ENCODE data around the gene ADD2. TPM values are rescaled to one million over a fixed set of nuclear protein-coding genes. Genes with fewer than 3 reads are reported as not detected.

Gene ADD2
- polyA plus RNA-seq, 1 experiment = 0.12 TPM

- H3K27me3 ChIP-seq (ENCODE audit: control insufficient read depth, insufficient read depth, low read length) = peaks cover 9% of the 10 kb centered on the region
- no peak for TF ChIP-seq CTCF (IDR thresholded peaks at IDR 0.05; ENCODE audit: low read depth, low read length)
- CTCF ChIA-PET = interaction anchor here (1.4 kb wide), 1 partner anchor 8 kb away, joined by 4 read pairs; the partner anchor contains the start of gene ADD2
Measured at GRCh38 chr2:70776266-70776665, 8.3 kb upstream of the ADD2 start.

GRCh38 chr2:70775141-70775540 lies 7.1 kb upstream of the ADD2 start:
- ChIA-PET CTCF (no interaction called here), POLR2A (no interaction called here)
- H3K27ac ChIP-seq (ENCODE audit: low read depth, low read length) = no peak overlapping the region
- no peak for TF ChIP-seq CTCF (IDR thresholded peaks at IDR 0.05; ENCODE audit: low read depth, low read length)
- no peak overlapping the region for H3K4me3 ChIP-seq (ENCODE audit: low read depth, low read length)
- peaks cover 5% of the 10 kb centered on the region for H3K27me3 ChIP-seq (ENCODE audit: control insufficient read depth, insufficient read depth, low read length)
- no peaks in the 10 kb centered on the region for H3K9me3 ChIP-seq (ENCODE audit: control insufficient read depth, insufficient read depth, low read length)
- no peak for DNase-seq (ENCODE audit: low read depth, low spot score)

More at GRCh38 chr2:70776266-70776665, 8.3 kb upstream of the ADD2 start:
- Histone ChIP-seq H3K9me3 (ENCODE audit: control insufficient read depth, insufficient read depth, low read length) (no peaks in the 10 kb centered on the region), H3K4me3 (ENCODE audit: low read depth, low read length) (no peak overlapping the region), H3K27ac (ENCODE audit: low read depth, low read length) (no peak overlapping the region)
- POLR2A ChIA-PET = no interaction called here
- DNase-seq (ENCODE audit: low read depth, low spot score) = no peak

GRCh38 chr2:70772486-70773155 lies 4.6 kb upstream of the ADD2 start:
- CTCF ChIA-PET = no interaction called here
- DNase-seq (ENCODE audit: low read depth, low spot score) = no peak
- TF ChIP-seq CTCF (IDR thresholded peaks at IDR 0.05; ENCODE audit: low read depth, low read length) = no peak
- H3K27me3 ChIP-seq (ENCODE audit: control insufficient read depth, insufficient read depth, low read length) = peaks cover 28% of the 10 kb centered on the region
- POLR2A ChIA-PET = no interaction called here
- peaks cover 2% of the 10 kb centered on the region; the same call in 1 of the 2 replicates for H3K9me3 ChIP-seq (ENCODE audit: control insufficient read depth, insufficient read depth, low read length)
- no peak overlapping the region for H3K4me3 ChIP-seq (ENCODE audit: low read depth, low read length)
- no peak overlapping the region for H3K27ac ChIP-seq (ENCODE audit: low read depth, low read length)

- POLR2A ChIA-PET = no interaction called here
- Histone ChIP-seq H3K4me3 (ENCODE audit: low read depth, low read length) (no peak overlapping the region), H3K27ac (ENCODE audit: low read depth, low read length) (no peak overlapping the region), H3K27me3 (ENCODE audit: control insufficient read depth, insufficient read depth, low read length) (peaks cover 39% of the 10 kb centered on the region), H3K9me3 (ENCODE audit: control insufficient read depth, insufficient read depth, low read length) (peaks cover 2% of the 10 kb centered on the region; the same call in 1 of the 2 replicates)
- DNase-seq (ENCODE audit: low read depth, low spot score) = no peak
- CTCF ChIA-PET = no interaction called here
- TF ChIP-seq CTCF (IDR thresholded peaks at IDR 0.05; ENCODE audit: low read depth, low read length) = no peak
Measured at GRCh38 chr2:70771446-70771845, 3.4 kb upstream of the ADD2 start.

- DNase-seq (ENCODE audit: low read depth, low spot score) = no peak
- no peak overlapping the region for H3K4me3 ChIP-seq (ENCODE audit: low read depth, low read length)
- ChIA-PET POLR2A (no interaction called here), CTCF (no interaction called here)
- no peak overlapping the region for H3K27ac ChIP-seq (ENCODE audit: low read depth, low read length)
- H3K27me3 ChIP-seq (ENCODE audit: control insufficient read depth, insufficient read depth, low read length) = peaks cover 45% of the 10 kb centered on the region
- no peak for TF ChIP-seq CTCF (IDR thresholded peaks at IDR 0.05; ENCODE audit: low read depth, low read length)
- H3K9me3 ChIP-seq (ENCODE audit: control insufficient read depth, insufficient read depth, low read length) = peaks cover 2% of the 10 kb centered on the region; the same call in 1 of the 2 replicates
Measured at GRCh38 chr2:70769450-70769849, 1.4 kb upstream of the ADD2 start.
